Measurements from ENCODE around the gene ACTL6B. TPM values are rescaled to one million over a fixed set of nuclear protein-coding genes. Genes with fewer than 3 reads are reported as not detected.

The ACTL6B gene
- not detected in 5 replicates for total RNA-seq (2022; extraction: Qiagen RNA extraction)

DNA sequence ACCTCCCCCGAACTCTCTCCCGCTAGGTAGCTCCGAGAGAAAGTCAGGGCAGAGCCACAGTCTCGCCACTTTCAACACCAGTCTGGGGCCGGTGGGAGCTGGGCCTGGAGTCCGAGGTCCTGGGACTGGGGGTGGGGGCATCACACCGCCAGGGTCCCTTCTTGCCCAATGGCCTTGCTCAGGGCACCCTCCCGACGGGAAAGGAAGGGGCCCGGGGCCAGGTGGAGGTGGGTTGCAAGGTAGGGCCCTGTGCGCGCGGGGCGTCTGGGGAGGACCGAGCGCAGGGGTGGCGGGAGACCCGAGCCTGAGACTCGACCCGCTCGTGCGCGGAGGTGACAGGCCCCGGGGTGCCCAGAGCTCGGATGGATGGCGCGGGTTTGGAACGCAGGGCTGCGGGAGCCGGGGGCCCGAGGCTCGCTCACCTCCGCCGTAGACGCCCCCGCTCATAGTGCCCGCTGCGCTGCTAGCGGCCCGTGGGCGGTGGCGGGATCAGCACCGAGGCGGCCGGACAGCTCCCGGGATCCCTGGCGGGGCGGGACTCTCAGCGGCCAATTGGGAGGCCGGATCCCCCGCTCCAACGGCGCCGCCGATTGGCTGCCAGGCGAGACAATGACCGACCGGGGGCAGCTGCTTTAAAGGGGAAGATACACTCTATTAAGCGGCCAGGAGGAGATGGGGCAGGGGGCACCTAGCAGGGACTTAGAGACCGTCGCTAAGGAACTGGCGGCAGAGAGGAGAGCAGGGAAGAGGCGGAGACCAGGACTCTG, at the start of gene ACTL6B:
ACTL6B (minus strand) TSS at position 541 of the 767 bp plus-strand sequence; CDS start at position 447, 94 bp downstream.

DNA sequence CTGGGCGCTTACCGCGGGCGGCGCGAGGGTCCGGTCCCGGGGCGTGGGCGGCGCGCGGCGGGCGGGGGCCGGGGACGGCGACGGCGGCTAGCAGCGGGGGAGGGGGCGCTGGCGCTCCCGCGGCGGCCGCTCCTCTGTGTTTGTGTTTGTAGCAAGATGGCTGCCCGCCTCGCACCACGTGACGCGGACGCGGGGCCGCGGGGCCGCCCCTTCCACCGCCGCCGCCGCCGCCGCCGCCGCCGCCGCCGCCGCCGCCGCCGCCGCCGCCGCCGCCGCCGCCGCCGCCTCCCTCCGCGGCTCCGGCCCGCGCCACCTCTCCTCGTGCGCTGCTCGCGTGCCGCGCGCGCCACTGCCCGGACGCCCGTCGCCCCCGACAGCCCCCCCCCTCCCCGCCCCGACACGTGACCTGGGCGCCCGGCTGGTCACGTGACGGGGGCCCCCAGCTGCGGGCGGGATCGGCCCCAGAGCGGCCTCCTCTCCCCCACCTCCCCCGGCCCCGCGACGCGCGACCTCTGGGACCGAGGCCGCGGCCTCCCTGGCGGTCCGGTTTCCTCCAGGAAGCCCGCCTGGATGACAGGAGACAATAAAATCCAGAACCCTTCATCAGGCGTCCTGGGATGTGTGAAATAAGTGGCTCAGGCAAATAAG, 38.0 kb upstream of the ACTL6B start, which contains the start of gene GIGYF1:
GIGYF1 (minus strand) TSS at position 153 of the 648 bp plus-strand sequence. CDS start 6,012 bp downstream, outside the sequence.

DNA sequence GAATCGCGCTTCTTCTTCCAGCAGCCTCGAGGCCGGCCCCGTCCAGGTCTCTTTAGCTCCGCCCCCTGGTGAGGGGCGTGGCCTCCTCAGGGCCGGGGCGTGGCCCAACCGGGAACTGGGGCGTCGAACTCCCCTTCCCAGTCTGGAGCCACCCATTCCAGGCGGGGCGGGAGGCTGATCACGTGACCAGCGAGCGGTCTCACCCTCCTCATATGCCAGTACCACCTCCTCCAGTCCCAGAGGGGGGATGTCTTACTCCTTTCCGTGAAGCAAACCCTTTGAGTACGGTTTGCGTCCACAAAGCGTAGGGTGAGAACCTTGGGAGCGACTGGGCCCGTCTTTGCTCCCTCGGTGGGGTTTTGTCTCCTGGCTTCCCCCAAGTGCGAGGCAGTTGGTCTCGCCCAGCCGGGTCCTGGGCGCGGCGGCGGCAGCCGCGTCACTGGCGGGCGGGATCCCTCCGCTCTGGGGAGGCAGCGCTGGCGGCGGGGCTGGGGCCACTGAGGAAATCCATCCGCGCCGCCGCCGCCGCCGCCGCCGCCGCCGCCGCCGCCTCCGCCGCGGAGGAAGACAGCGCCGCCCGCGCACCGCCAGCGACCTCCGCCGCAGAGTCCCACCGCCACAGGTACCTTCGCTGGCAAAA, 17.2 kb upstream of the ACTL6B start, which contains the start of gene GNB2:
GNB2 (plus strand) TSS at position 439 of the 640 bp plus-strand sequence. CDS start 2,526 bp downstream, outside the sequence.

DNA sequence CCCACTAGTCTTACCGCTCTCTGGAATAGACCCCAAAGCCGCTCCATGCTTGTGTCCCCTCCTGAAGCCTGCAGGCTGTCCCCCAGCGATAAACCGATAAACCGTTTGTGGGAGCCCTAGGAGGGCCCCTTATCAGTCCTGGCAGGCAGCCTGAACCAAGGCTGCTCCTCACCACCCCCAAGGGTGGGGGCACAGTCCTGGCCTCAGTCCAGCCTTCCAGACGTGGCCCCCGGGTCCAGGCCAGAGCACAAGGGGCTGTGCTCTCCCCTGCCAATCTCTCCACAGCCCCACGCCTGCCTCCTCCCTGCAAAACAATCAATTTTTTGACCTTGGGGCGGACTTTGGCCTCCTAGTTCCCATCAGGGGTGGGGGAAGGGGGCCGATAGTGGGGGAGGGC, 14.8 kb downstream of the ACTL6B start, which contains the start of gene TFR2:
TFR2 (minus strand) TSS at position 90 of the 397 bp plus-strand sequence; CDS start at position 47, 43 bp downstream.

GRCh38 chr7:100611983-100612729, 44.1 kb downstream of the ACTL6B start, which contains the start of gene MOSPD3:
Gene MOSPD3 (plus strand): TSS chr7:100612540. CDS start chr7:100612792, 252 bp downstream.

Other genes with a start within 250 kb of the ACTL6B start
- 1.1 to 1.6 TPM (median 1.3 TPM) in 5 replicates for gene ZCWPW1, start 227.7 kb downstream of the ACTL6B start, total RNA-seq (2022; extraction: Qiagen RNA extraction)
- 33.1 to 47.3 TPM (median 43.7 TPM) in 5 replicates for gene MEPCE, start 226.6 kb downstream of the ACTL6B start, total RNA-seq (2022; extraction: Qiagen RNA extraction)
- 33.7 to 59.4 TPM (median 58.3 TPM) in 5 replicates for gene PPP1R35, start 220.0 kb downstream of the ACTL6B start, total RNA-seq (2022; extraction: Qiagen RNA extraction)
- gene SPACDR, start 192.2 kb downstream of the ACTL6B start, total RNA-seq (2022; extraction: Qiagen RNA extraction): 0.51 to 0.72 TPM (median 0.68 TPM) in 5 replicates
- gene TSC22D4, start 177.2 kb downstream of the ACTL6B start, total RNA-seq (2022; extraction: Qiagen RNA extraction): 33.9 to 43.3 TPM (median 41.9 TPM) in 5 replicates
- gene NYAP1, start 172.5 kb downstream of the ACTL6B start, total RNA-seq (2022; extraction: Qiagen RNA extraction): 1.5 to 2.4 TPM (median 2.3 TPM) in 5 replicates
- 10.6 to 23.5 TPM (median 19.8 TPM) in 5 replicates for gene AGFG2, start 117.2 kb downstream of the ACTL6B start, total RNA-seq (2022; extraction: Qiagen RNA extraction)
- gene SAP25, start 82.5 kb downstream of the ACTL6B start, total RNA-seq (2022; extraction: Qiagen RNA extraction): 0.50 to 1.3 TPM (median 0.55 TPM) in 5 replicates
- gene LRCH4, start 70.3 kb downstream of the ACTL6B start, total RNA-seq (2022; extraction: Qiagen RNA extraction): 11.1 to 17.7 TPM (median 16.0 TPM) in 5 replicates
- 0.15 to 0.23 TPM (median 0.21 TPM) in 5 replicates for gene FBXO24, start 70.1 kb downstream of the ACTL6B start, total RNA-seq (2022; extraction: Qiagen RNA extraction)
- 7.2 to 12.0 TPM (median 10.4 TPM) in 5 replicates for gene PCOLCE, start 54.1 kb downstream of the ACTL6B start, total RNA-seq (2022; extraction: Qiagen RNA extraction)
- 16.0 to 21.7 TPM (median 20.6 TPM) in 5 replicates for gene MOSPD3, start 43.9 kb downstream of the ACTL6B start, total RNA-seq (2022; extraction: Qiagen RNA extraction)
- gene TFR2, start 14.9 kb downstream of the ACTL6B start, total RNA-seq (2022; extraction: Qiagen RNA extraction): 1.9 to 3.4 TPM (median 2.8 TPM) in 5 replicates
- gene GNB2, start 17.3 kb upstream of the ACTL6B start, total RNA-seq (2022; extraction: Qiagen RNA extraction): 168 to 270 TPM (median 258 TPM) in 5 replicates
- gene GIGYF1, start 37.8 kb upstream of the ACTL6B start, total RNA-seq (2022; extraction: Qiagen RNA extraction): 11.9 to 22.9 TPM (median 22.7 TPM) in 5 replicates
- 77.9 to 104 TPM (median 98.3 TPM) in 5 replicates for gene POP7, start 49.7 kb upstream of the ACTL6B start, total RNA-seq (2022; extraction: Qiagen RNA extraction)
- gene EPO, start 64.0 kb upstream of the ACTL6B start, total RNA-seq (2022; extraction: Qiagen RNA extraction): not detected in 5 replicates
- gene ZAN, start 77.1 kb upstream of the ACTL6B start, total RNA-seq (2022; extraction: Qiagen RNA extraction): not detected in 5 replicates
- gene EPHB4, start 171.1 kb upstream of the ACTL6B start, total RNA-seq (2022; extraction: Qiagen RNA extraction): 39.2 to 47.9 TPM (median 46.5 TPM) in 5 replicates
- 11.7 to 18.4 TPM (median 16.6 TPM) in 5 replicates for gene SLC12A9, start 196.3 kb upstream of the ACTL6B start, total RNA-seq (2022; extraction: Qiagen RNA extraction)
- gene TRIP6, start 210.9 kb upstream of the ACTL6B start, total RNA-seq (2022; extraction: Qiagen RNA extraction): 44.2 to 63.5 TPM (median 57.8 TPM) in 5 replicates
- 125 to 149 TPM (median 146 TPM) in 5 replicates for gene SRRT, start 218.7 kb upstream of the ACTL6B start, total RNA-seq (2022; extraction: Qiagen RNA extraction)
- gene UFSP1, start 233.3 kb upstream of the ACTL6B start, total RNA-seq (2022; extraction: Qiagen RNA extraction): 3.7 to 7.5 TPM (median 5.2 TPM) in 5 replicates
- gene ACHE, start 239.4 kb upstream of the ACTL6B start, total RNA-seq (2022; extraction: Qiagen RNA extraction): 2.1 to 2.7 TPM (median 2.5 TPM) in 5 replicates